ENCODE results near the gene IZUMO4. TPM values are rescaled to one million over a fixed set of nuclear protein-coding genes. Genes with fewer than 3 reads are reported as not detected.

IZUMO4 gene
- total RNA-seq, 4 donors from 2014 or later: 0.25 to 8.8 (median 4.3) TPM

DNA sequence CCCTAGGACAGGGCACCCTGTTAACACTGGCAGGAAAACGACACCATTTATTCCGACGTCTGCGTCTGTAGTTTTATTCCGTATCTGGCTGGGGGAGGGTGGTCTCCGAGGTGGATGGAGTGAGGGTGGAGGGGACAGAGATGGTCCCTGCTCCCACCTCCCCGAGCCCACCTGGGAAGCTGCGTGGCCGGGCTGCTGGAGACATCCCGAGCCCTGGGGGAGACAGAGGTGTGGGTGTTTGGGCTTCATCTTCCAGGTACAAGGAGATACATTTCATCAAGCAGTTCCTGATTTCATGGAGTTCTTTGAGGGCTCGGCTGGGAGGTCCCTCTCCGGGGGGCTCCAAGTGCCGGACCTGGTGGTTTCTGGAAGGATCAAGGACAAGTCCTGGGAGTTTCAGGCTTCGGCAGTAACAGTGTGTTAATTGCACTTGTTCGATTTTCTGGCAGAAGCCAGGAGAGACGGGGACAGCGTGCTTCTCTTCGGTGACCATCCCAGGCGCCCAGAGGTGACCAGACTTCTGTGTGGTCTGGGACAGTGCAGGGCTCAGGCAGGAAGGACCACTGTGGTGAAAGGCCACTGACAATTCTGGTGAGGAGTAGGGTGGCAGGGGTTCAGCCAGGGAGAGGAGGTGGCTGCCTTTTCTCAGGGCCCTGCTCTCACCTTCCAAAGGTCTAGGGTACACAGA lies 25.6 kb upstream of the IZUMO4 start:
- DNase-seq (ENCODE audit: low spot score in 2 of 2): no peak
- intact Hi-C loops (cut with DNase I; ENCODE audit: low total_unique reads): loop anchor here (5.0 kb wide), 2 partner anchors 54 to 144 kb away; partner anchors contain the start of gene BTBD2
- H3K4me3 ChIP-seq (ENCODE audit: low read depth, poor library complexity, severe bottlenecking): no peak overlapping the region
- 84 to 88% methylated on average over 18 to 19 of the region's 19 CpGs for WGBS, 2 donors
- TF ChIP-seq, protein P1, sequence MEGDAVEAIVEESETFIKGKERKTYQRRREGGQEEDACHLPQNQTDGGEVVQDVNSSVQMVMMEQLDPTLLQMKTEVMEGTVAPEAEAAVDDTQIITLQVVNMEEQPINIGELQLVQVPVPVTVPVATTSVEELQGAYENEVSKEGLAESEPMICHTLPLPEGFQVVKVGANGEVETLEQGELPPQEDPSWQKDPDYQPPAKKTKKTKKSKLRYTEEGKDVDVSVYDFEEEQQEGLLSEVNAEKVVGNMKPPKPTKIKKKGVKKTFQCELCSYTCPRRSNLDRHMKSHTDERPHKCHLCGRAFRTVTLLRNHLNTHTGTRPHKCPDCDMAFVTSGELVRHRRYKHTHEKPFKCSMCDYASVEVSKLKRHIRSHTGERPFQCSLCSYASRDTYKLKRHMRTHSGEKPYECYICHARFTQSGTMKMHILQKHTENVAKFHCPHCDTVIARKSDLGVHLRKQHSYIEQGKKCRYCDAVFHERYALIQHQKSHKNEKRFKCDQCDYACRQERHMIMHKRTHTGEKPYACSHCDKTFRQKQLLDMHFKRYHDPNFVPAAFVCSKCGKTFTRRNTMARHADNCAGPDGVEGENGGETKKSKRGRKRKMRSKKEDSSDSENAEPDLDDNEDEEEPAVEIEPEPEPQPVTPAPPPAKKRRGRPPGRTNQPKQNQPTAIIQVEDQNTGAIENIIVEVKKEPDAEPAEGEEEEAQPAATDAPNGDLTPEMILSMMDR (IDR thresholded peaks at IDR 0.05): no peak
- no peak for TF ChIP-seq POLR2A (IDR thresholded peaks at IDR 0.05)

DNA sequence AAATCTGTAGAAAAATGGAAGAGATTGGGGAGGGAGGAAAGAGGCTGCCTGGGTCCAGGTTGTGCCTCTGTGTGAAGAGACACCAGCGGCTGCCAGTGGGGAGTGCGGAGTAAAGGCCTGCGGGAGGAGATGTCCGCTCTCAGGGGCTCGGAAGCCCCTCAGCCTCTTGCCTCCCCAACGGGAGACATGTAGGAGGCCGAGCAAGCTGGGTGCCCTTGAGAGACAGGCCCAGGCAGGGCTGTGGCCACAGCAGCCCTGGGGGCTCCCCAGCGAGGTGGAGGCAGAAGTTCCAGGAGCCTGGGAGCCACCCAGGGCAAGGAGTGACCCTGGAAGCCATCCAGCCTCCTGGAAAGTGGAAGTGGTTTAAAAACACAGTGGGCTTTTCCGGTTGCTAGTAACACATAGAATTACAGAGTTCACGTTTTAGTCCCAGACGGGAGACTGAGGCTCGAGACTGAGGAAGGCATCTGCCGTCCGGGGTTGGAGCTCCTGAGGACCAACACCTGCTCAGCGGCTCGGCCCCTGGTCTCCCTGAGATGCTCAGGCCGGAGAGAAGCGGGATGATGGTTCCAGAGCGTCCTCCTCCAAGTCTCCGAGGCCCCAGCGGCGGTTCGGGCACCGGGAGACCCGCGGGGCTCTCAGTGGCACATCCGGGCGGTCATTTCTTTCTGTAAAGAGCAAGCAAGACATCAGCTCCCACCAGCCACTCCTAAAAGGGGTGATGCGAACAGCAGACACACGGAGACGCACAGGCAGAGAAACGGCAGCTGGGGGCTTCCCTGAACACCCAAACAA lies 23.8 kb upstream of the IZUMO4 start:
- 90 to 91% methylated on average over 23 to 32 of the region's 32 CpGs for WGBS, 2 donors
- DNase-seq (ENCODE audit: low spot score in 2 of 2): no peak
- TF ChIP-seq, protein P1 (IDR thresholded peaks at IDR 0.05): no peak
- intact Hi-C loops (cut with DNase I; ENCODE audit: low total_unique reads): loop anchor here (5.0 kb wide), 2 partner anchors 56 to 146 kb away; partner anchors contain the start of gene BTBD2
- H3K4me3 ChIP-seq (ENCODE audit: low read depth, poor library complexity, severe bottlenecking): no peak overlapping the region

DNA sequence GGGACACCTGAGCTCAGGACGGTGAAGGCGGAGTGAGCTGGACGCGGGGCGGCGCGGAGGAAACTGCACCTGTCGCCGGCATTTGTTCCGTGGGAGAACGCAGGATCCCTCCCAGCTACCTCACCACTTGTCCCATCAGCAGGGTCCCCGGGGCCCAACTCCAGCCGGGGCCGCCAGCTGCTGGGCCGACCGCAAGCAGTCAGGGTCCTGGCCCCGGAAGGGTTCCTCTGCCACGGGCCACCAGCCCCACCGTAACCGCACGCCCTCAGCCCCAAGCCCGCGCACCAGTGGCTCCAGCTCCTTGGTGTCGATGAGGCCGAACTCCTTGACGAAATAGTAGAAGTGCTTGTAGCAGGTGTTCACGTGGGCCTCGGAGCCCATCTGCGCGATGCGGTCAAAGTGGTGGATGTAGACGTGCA lies 20.2 kb upstream of the IZUMO4 start:
- H3K4me3 ChIP-seq (ENCODE audit: low read depth, poor library complexity, severe bottlenecking): no peak overlapping the region
- WGBS, 2 donors: 94 to 95% methylated on average over 32 of the region's 32 CpGs
- intact Hi-C loops (cut with DNase I; ENCODE audit: low total_unique reads): no loop called here
- TF ChIP-seq POLR2A (IDR thresholded peaks at IDR 0.05): no peak
- TF ChIP-seq, protein P1 (IDR thresholded peaks at IDR 0.05): no peak
- DNase-seq (ENCODE audit: low spot score in 2 of 2): no peak

DNA sequence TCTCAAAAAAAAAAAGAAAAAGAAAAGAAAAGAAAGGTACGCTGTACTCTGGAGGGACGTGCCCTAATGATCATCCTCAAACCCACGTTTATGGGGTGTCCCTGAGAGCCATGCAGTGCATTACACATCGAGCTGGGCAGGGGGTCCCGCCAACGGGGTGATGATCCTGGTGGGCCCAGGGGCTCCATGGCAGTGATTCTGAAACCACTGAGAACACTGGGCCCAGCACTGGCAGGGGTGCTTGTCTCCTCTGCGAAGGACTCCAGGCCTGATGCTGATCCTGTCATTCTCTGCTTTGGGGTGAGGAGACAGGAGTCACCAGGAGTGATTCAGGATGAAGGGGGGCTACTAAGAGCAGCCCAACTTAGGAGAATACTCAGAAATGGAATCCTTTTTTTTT lies 19.3 kb upstream of the IZUMO4 start:
- H3K4me3 ChIP-seq (ENCODE audit: low read depth, poor library complexity, severe bottlenecking): no peak overlapping the region
- intact Hi-C loops (cut with DNase I; ENCODE audit: low total_unique reads): no loop called here
- TF ChIP-seq POLR2A (IDR thresholded peaks at IDR 0.05): no peak
- TF ChIP-seq, protein P1 (IDR thresholded peaks at IDR 0.05): no peak
- 92 to 96% methylated on average over 7 of the region's 7 CpGs for WGBS, 2 donors
- no peak for DNase-seq (ENCODE audit: low spot score in 2 of 2)

DNA sequence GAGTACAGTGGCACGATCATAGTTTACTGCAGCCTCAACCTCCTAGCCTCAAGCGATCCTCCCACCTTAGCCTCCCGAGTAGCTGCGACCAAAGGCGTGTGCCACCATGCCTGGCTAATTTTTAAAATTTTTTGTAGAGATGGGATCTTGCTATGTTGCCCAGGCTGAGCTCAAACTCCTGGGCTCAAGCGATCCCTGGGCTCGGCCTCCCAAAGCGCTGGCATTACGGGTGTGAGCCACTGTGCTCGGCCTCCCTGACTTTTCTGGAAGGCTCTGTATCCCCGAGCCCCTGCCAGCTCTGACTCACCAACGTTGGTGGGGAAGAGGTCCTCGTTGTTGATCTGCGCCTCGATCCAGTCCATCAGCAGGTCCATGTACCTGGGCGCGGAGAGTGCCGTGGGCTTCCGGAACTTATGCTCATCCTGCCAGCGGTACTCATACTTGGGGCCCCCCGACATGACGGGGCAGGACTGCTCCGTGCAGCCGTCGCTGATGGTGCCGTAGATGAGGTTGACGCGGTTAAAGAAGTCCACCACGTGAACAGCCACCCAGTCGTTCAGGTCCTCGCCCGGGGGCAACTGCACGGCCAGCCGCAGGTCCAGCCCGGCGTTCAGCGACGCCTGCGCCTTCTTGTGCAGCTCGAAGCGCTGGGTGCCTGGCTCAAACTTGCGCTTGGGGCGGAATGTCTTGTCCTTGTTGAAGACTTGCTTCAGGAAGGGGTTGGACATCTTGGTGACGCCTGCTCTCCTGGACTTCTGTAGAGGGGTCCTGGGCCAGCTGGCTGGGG lies 18.7 kb upstream of the IZUMO4 start:
- no peak overlapping the region for H3K4me3 ChIP-seq (ENCODE audit: low read depth, poor library complexity, severe bottlenecking)
- TF ChIP-seq POLR2A (IDR thresholded peaks at IDR 0.05): no peak
- TF ChIP-seq, protein P1 (IDR thresholded peaks at IDR 0.05): no peak
- WGBS, 2 donors: 95 to 96% methylated on average over 27 to 43 of the region's 44 CpGs
- no peak for DNase-seq (ENCODE audit: low spot score in 2 of 2)
- intact Hi-C loops (cut with DNase I; ENCODE audit: low total_unique reads): no loop called here
